ENCODE results near the gene ST8SIA5. TPM values are rescaled to one million over a fixed set of nuclear protein-coding genes. Genes with fewer than 3 reads are reported as not detected.

Gene ST8SIA5
- total and polyA plus RNA-seq, 2 of the 4 experiments (the other 2 are of a cell fraction): 0.03 TPM; not detected in 1

- TF ChIP-seq CHD1 (IDR thresholded peaks at IDR 0.05; ENCODE audit: low read depth, low read length) (no peak), RFX5 (IDR thresholded peaks at IDR 0.05; ENCODE audit: low read depth, low read length) (no peak), CTCF (conservative IDR thresholded peaks at IDR 0.05; ENCODE audit: low read depth, low read length) (no peak), SMC3 (IDR thresholded peaks at IDR 0.05; ENCODE audit: low read depth, low read length) (no peak), RCOR1 (IDR thresholded peaks at IDR 0.05; ENCODE audit: insufficient replicate concordance, low read length) (no peak), POLR2A (IDR thresholded peaks at IDR 0.05; ENCODE audit: low read depth, low read length) (no peak), MAFK (IDR thresholded peaks at IDR 0.05; ENCODE audit: low read depth, low read length) (no peak), RAD21 (IDR thresholded peaks at IDR 0.05; ENCODE audit: low read length) (no peak), MXI1 (IDR thresholded peaks at IDR 0.05; ENCODE audit: borderline replicate concordance, low read depth, low read length) (no peak), BHLHE40 (IDR thresholded peaks at IDR 0.05; ENCODE audit: low read depth, low read length) (no peak), MAZ (IDR thresholded peaks at IDR 0.05; ENCODE audit: borderline replicate concordance, low read depth, low read length) (no peak), NFE2L2 (IDR thresholded peaks at IDR 0.05; ENCODE audit: low read depth, low read length) (no peak), USF2 (IDR thresholded peaks at IDR 0.05; ENCODE audit: low read depth, low read length) (no peak), FOS (IDR thresholded peaks at IDR 0.05; ENCODE audit: low read depth, low read length) (no peak), ELK1 (IDR thresholded peaks at IDR 0.05; ENCODE audit: borderline replicate concordance, low read depth, low read length) (no peak), CEBPB (IDR thresholded peaks at IDR 0.05; ENCODE audit: low read depth, low read length) (no peak)
- no peak overlapping the region for H2BK120ac ChIP-seq (ENCODE audit: low read depth, low read length)
- no peak overlapping the region for H3K23ac ChIP-seq (ENCODE audit: low read depth, low read length)
- H3K27ac ChIP-seq (ENCODE audit: insufficient read depth, low read length): no peak overlapping the region
- no peak overlapping the region for H2AFZ ChIP-seq (replicated peaks; ENCODE audit: low read length, poor library complexity)
- no peak overlapping the region for H2AK9ac ChIP-seq (replicated peaks; ENCODE audit: low read depth, low read length, poor library complexity)
- POLR2A ChIA-PET (ENCODE audit: unreplicated experiment): no interaction called here
- H3K79me1 ChIP-seq (ENCODE audit: low read depth in 1 of 2, low read length in 2 of 2): no peaks in the 10 kb centered on the region
- ATAC-seq (ENCODE audit: low read depth) (no peak), DNase-seq (no peak)
- H2BK15ac ChIP-seq (ENCODE audit: low read depth, low read length): no peak overlapping the region
- no TSS peak for BruUV-seq (replicated peaks)
- H4K91ac ChIP-seq (ENCODE audit: insufficient read depth, low read depth, low read length): no peak overlapping the region
- H3K27me3 ChIP-seq (ENCODE audit: control insufficient read depth, insufficient read depth, low read length): no peaks in the 10 kb centered on the region
- dilution Hi-C loops (cut with HindIII; ENCODE audit: low sequenced_read_pairs, unreplicated experiment) (no loop called here), in situ Hi-C loops (cut with MboI; ENCODE audit: low sequenced_read_pairs) (no loop called here), intact Hi-C loops (cut with micrococcal nuclease) (no loop called here)
- H3K4me2 ChIP-seq (ENCODE audit: low read depth, low read length): no peak overlapping the region
- H3K4me1 ChIP-seq (ENCODE audit: control insufficient read depth, insufficient read depth, low read length): no peaks in the 10 kb centered on the region
- H3K18ac ChIP-seq (ENCODE audit: low read depth, low read length): no peak overlapping the region
- H2BK5ac ChIP-seq (ENCODE audit: low read depth, low read length, poor library complexity, severe bottlenecking): no peak overlapping the region
- CTCF ChIA-PET: interaction anchor here (0.9 kb wide), 1 partner anchor 447 kb away, joined by 4 read pairs; a partner anchor contains a TSS
- no peak overlapping the region for H4K5ac ChIP-seq (ENCODE audit: low read depth, low read length)
- no peak overlapping the region for H2BK20ac ChIP-seq (ENCODE audit: low read depth, low read length)
- H3K56ac ChIP-seq (ENCODE audit: extremely low read depth, insufficient read depth, low read length): no peak overlapping the region
- H3K9me3 ChIP-seq (ENCODE audit: control insufficient read depth, insufficient read depth, low read length): no peaks in the 10 kb centered on the region
- no peak overlapping the region for H3K4me3 ChIP-seq (ENCODE audit: insufficient read depth, low read depth, low read length)
- no peak overlapping the region for H3K4ac ChIP-seq (ENCODE audit: low read depth, low read length)
- no peaks in the 10 kb centered on the region for H3K9me1 ChIP-seq (ENCODE audit: insufficient read depth, low read length)
- H3K14ac ChIP-seq (replicated peaks; ENCODE audit: low read depth, low read length): no peak overlapping the region
- H4K8ac ChIP-seq (ENCODE audit: low read depth in 2 of 2, low read length in 2 of 2): no peak overlapping the region
- WGBS, 2 experiments (ENCODE audit: extremely low coverage in 2 of 2, insufficient read length in 1 of 2): 71% methylated on average over 1 of the region's 6 CpGs; no CpG with 5 or more reads in 1 of the 2 experiments
- no peak overlapping the region for H3K9ac ChIP-seq (ENCODE audit: low read depth, low read length)
- no peaks in the 10 kb centered on the region for H4K20me1 ChIP-seq (ENCODE audit: insufficient read depth, low read length)
- H2AK5ac ChIP-seq (ENCODE audit: low read depth, low read length): no peak overlapping the region
- H3K36me3 ChIP-seq (ENCODE audit: control insufficient read depth, insufficient read depth, low read length): no peaks in the 10 kb centered on the region
Measured at GRCh38 chr18:46621111-46621766, 135.6 kb downstream of the ST8SIA5 start.
